Adrenal gland (tissue), 12 donors: Measurements from ENCODE around the gene RASD2. TPM values are rescaled to one million over a fixed set of nuclear protein-coding genes. Genes with fewer than 3 reads are reported as not detected.
"Not testable (repeated sequence)": the region's sequence is repeated elsewhere in the genome, so short reads cannot be mapped to it uniquely, and the experiment has no call there.

Source experiments
- DNase-seq, 7 donors: peaks; one replicate each; pipeline ENCODE4 v3.0.0-alpha.2; 2019 to 2020
- H3K27ac ChIP-seq, 5 donors: fragments of 200-600 bp; sonication (generic) in 4 of 5; 1 replicate in 3 of 5; 2 replicates in 2 of 5; pipeline versions ENCODE4 v1.5.1 to v1.8.0; 2016 to 2020; ENCODE audit warnings: mild to moderate bottlenecking in 1 of 5
- H3K27me3 ChIP-seq: fragments of 200-600 bp; 2 replicates; pipeline ENCODE4 v1.8.0; 2021
- H3K36me3 ChIP-seq, 2 donors: fragments of 200-600 bp; replicated peaks in 1 of 2; 1 replicate in 1 of 2; 2 replicates in 1 of 2; pipeline versions ENCODE4 v1.5.1 to v1.8.0; 2018 to 2022
- H3K4me1 ChIP-seq, 2 donors: fragments of 200-600 bp; replicated peaks in 1 of 2; 1 replicate in 1 of 2; 2 replicates in 1 of 2; pipeline versions ENCODE4 v1.5.1 to v1.8.0; 2018 to 2021
- H3K4me3 ChIP-seq, 4 donors: fragments of 200-600 bp; sonication (generic) in 3 of 4; one replicate each; pipeline ENCODE4 v1.5.1; 2016 to 2018
- H3K9me3 ChIP-seq, 3 donors: fragments of 200-600 bp; sonication (generic) in 1 of 3; replicated peaks in 1 of 3; 1 replicate in 2 of 3; 2 replicates in 1 of 3; pipeline versions ENCODE4 v1.5.1 to v1.8.0; 2016 to 2021
- POLR2A ChIP-seq, 2 donors: fragments of 450-650 bp; IDR thresholded peaks; one replicate each; pipeline ENCODE4 v1.6.1; 2017; ENCODE audit warnings: antibody characterized with exemption in 2 of 2, mild to moderate bottlenecking in 2 of 2, moderate library complexity in 1 of 2
- WGBS, 4 donors: extraction: QIAGEN DNeasy Blood & Tissue Kit in 2 of 4; methylation state at CpG; one replicate each; pipeline versions ENCODE4 v1.1.5 to v1.1.7; 2013 to 2017; 5-methylcytosine and 5-hydroxymethylcytosine counted together
- intact Hi-C, 2 donors: fragments of 100-400 bp; cut with DNase I; formaldehyde crosslinking; loops; one replicate each; pipeline versions ENCODE4 v1.14.1 to v1.15.0; 2022 to 2023
- polyA plus RNA-seq, 3 donors: library from polyadenylated mRNA; stranded (reverse); fragments of 200-250 nt in 2 of 3; fragments of 350-450 nt in 1 of 3; fragmentation: Illumina TruSeq in 1 of 3; extraction: RNeasy Lipid Tissue Mini Kit (QIAGEN cat#74804) in 1 of 3; gene quantifications; one replicate each; pipeline ENCODE4 v1.2.3, GENCODE V29; 2013 to 2014
- total RNA-seq, 9 donors: library from RNA; depleted of rRNA in 4 of 9; stranded (reverse); fragments of >200 nt in 4 of 9; fragments of 120-200 nt in 1 of 9; fragmentation: NEBNext Ultra II Directional in 1 of 9; extraction: Animal tissue kit (Norgen Biotek cat#: 25700) in 1 of 9; gene quantifications; one replicate each; pipeline versions ENCODE4 v1.1.0 to v1.2.4, GENCODE V29; 2013 to 2023
- TF ChIP-seq, protein P1 (sequence below), 6 experiments: fragments of 450-650 bp in 4 of 6; fragments of 200-600 bp in 2 of 6; sonication (generic) in 1 of 6; IDR thresholded peaks; 1 replicate in 5 of 6; 2 replicates in 1 of 6; pipeline versions ENCODE4 v1.5.1 to v1.8.0; 2016 to 2021; ENCODE audit warnings: antibody characterized with exemption in 6 of 6, mild to moderate bottlenecking in 2 of 6, moderate library complexity in 1 of 6
- donor health status: healthy with polysubstance abuse.
- donor health status: Bipolar disorder and iron deficiency.
- donor health status: DM: yes; HTN: yes; CAD: no.
- donor health status: DM: no; HTN: no; CAD: no.
- donor health status: DM: no; HTN: no; CAD: no.
- donor health status: DM: yes; HTN: yes; CAD: no.

RASD2 gene
- total and polyA plus RNA-seq, 12 donors = 0.06 to 10.4 (median 3.4) TPM

DNA sequence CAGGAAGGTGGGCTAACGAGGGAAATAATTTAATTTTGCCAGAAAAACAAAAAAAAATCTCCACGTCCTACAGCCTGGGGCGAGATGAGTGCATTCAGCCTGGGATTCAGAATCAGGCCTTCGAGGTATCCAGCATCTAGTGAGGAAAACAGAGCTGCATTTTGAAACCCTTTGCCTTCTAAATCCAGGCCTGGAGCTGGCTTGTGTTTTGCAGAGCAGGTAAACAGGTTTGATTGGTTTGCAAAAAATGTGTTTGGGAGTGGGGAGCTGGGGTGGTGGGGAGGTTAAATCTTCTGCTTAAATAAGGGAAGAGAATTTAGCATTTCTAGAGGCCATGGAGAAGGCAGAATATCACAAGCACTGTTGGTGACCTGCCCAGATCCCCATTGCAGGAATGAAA lies 29.7 kb upstream of the RASD2 start:
- WGBS, 4 donors = 76 to 87% (median 82%) methylated on average over 4 of the region's 4 CpGs
- no peaks in the 10 kb centered on the region for H3K4me1 ChIP-seq
- H3K4me3 ChIP-seq = no peak overlapping the region
- intact Hi-C loops = no loop called here
- no peaks in the 10 kb centered on the region for H3K9me3 ChIP-seq
- no peaks in the 10 kb centered on the region for H3K27me3 ChIP-seq
- no peaks in the 10 kb centered on the region for H3K36me3 ChIP-seq
- TF ChIP-seq, protein P1, sequence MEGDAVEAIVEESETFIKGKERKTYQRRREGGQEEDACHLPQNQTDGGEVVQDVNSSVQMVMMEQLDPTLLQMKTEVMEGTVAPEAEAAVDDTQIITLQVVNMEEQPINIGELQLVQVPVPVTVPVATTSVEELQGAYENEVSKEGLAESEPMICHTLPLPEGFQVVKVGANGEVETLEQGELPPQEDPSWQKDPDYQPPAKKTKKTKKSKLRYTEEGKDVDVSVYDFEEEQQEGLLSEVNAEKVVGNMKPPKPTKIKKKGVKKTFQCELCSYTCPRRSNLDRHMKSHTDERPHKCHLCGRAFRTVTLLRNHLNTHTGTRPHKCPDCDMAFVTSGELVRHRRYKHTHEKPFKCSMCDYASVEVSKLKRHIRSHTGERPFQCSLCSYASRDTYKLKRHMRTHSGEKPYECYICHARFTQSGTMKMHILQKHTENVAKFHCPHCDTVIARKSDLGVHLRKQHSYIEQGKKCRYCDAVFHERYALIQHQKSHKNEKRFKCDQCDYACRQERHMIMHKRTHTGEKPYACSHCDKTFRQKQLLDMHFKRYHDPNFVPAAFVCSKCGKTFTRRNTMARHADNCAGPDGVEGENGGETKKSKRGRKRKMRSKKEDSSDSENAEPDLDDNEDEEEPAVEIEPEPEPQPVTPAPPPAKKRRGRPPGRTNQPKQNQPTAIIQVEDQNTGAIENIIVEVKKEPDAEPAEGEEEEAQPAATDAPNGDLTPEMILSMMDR (IDR thresholded peaks at IDR 0.05) = no peak
- no peak for TF ChIP-seq POLR2A (IDR thresholded peaks at IDR 0.05)
- no peak overlapping the region for H3K27ac ChIP-seq
- DNase-seq = no peak

DNA sequence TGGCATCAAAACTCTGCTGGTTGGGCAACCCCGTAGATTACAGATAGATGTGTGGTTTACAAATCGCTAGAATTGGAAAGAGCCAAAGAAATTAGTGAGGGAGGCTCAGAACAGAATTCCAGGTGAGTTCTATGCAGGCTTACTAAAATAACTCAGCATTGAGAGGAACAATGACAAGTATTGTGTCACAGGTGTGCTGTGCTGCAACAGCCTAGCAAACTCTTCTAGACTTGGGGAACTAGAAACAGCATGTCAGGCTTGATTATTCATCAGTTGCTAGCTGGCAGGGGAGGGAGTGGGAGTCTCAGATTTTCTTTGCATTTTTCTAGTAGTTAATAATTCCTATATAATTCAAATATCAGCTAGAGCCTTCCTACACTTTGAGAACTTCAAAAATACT lies 26.3 kb upstream of the RASD2 start:
- no peaks in the 10 kb centered on the region for H3K4me1 ChIP-seq
- no peaks in the 10 kb centered on the region for H3K9me3 ChIP-seq
- H3K36me3 ChIP-seq = no peaks in the 10 kb centered on the region
- no peak for DNase-seq
- no peak overlapping the region for H3K4me3 ChIP-seq
- intact Hi-C loops = no loop called here
- WGBS, 4 donors = 87 to 94% (median 92%) methylated on average over 2 of the region's 2 CpGs
- TF ChIP-seq POLR2A (IDR thresholded peaks at IDR 0.05) = no peak
- TF ChIP-seq, protein P1 (IDR thresholded peaks at IDR 0.05) = no peak
- H3K27me3 ChIP-seq = no peaks in the 10 kb centered on the region
- no peak overlapping the region for H3K27ac ChIP-seq

DNA sequence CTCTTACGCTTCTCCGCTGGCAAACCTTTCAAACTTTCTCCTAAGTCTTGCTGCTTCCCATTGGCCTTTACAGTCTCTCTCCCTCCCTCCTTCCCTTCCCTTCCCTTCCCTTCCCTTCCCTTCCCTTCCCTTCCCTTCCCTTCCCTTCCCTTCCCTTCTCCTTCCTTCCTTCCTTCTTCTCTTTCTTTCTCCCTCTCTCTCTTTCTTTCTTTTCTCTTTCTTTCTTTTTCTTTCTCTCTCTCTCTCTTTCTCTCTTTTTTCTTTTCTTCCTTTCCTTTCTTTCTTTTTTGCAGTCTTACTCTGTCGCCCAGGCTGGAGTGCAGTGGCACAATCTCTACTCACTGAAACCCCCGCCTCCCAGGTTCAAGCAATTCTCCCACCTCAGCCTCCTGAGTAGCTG lies 24.7 kb upstream of the RASD2 start:
- H3K9me3 ChIP-seq, H3K4me3 ChIP-seq, H3K4me1 ChIP-seq, H3K27me3 ChIP-seq, H3K27ac ChIP-seq, intact Hi-C loops, H3K36me3 ChIP-seq, DNase-seq: not testable (repeated sequence)
- WGBS, 4 donors = 91 to 98% (median 95%) methylated on average over 4 of the region's 4 CpGs

DNA sequence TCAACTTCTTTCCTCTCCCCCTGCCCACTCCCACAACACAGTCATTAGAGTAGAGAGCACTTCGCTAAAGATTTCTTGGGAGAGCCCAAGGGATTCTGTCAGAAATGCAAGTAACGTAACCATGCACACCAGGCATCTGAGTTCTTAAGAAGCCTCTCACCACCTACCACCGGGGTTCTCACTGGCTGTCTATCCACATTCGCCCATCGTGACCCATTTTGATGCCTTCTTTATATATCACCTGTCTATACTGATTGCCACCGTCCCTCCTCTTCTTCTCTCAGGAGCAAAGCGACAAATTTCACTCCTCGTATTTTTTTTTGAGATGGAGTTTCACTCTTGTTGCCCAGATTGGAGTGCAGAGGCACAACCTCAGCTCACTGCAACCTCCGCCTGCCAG lies 23.9 kb upstream of the RASD2 start:
- WGBS, 4 donors = 87 to 93% (median 90%) methylated on average over 9 of the region's 9 CpGs
- H3K4me3 ChIP-seq = no peak overlapping the region
- H3K36me3 ChIP-seq = no peaks in the 10 kb centered on the region
- TF ChIP-seq, protein P1 (IDR thresholded peaks at IDR 0.05) = no peak
- TF ChIP-seq POLR2A (IDR thresholded peaks at IDR 0.05) = no peak
- DNase-seq = no peak
- H3K27me3 ChIP-seq = no peaks in the 10 kb centered on the region
- H3K9me3 ChIP-seq = no peaks in the 10 kb centered on the region
- intact Hi-C loops = no loop called here
- peaks cover 0 to 5% of the 10 kb centered on the region in 2 donors for H3K4me1 ChIP-seq
- no peak overlapping the region for H3K27ac ChIP-seq

DNA sequence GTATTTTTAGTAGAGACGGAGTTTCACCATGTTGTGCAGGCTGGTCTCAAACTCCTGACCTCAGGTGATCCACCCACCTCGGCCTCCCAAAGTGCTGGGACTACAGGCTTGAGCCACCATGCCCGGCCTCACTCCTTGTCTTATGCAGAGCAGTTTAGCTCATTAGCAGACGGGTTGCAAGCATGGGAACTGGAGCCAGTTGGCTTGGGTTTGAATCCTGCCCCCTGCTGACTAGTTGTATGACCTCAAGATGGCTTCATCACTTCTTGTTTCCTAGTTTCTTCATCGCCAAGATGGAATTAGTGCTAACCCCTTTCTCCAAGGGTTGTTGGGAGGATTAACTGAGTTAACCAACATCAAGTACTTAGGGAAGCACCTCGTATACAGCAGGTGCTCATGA lies 23.4 kb upstream of the RASD2 start:
- 82 to 86% (median 84%) methylated on average over 6 of the region's 6 CpGs for WGBS, 4 donors
- intact Hi-C loops = no loop called here

More for the DNA sequence above, 23.4 kb upstream of the RASD2 start:
- Histone ChIP-seq H3K36me3 (no peaks in the 10 kb centered on the region), H3K4me3 (no peak overlapping the region), H3K9me3 (no peaks in the 10 kb centered on the region), H3K27me3 (no peaks in the 10 kb centered on the region), H3K4me1 (peaks cover 2 to 10% of the 10 kb centered on the region in 2 donors), H3K27ac (no peak overlapping the region)
- TF ChIP-seq, protein P1 (IDR thresholded peaks at IDR 0.05) = no peak
- no peak for TF ChIP-seq POLR2A (IDR thresholded peaks at IDR 0.05)
- no peak for DNase-seq
